A549 (cell line): Measurements from ENCODE around the gene TSPAN5. TPM values are rescaled to one million over a fixed set of nuclear protein-coding genes. Genes with fewer than 3 reads are reported as not detected.

ENCODE experiments used
- ATAC-seq, 2 experiments: fragments of 200-7000 bp in 1 of 2; fragments of >200 bp in 1 of 2; cut with Nextera tagmentation in 1 of 2; cut with Tn5 transposase in 1 of 2; 3 replicates each; pipeline versions ENCODE4 v1.8.0 to v1.9.1; 2018 to 2020; ENCODE audit warnings: mild to moderate bottlenecking in 1 of 2, moderate library complexity in 1 of 2
- CTCF ChIA-PET: fragments of 300-600 bp; sonication (Branson Sonifier 250); formaldehyde crosslinking; extraction: SDS; loops from one replicate; lab custom pipeline; 2021; ENCODE audit warnings: antibody characterized with exemption, inconsistent platforms; lab: Yijun Ruan, JAX
- POLR2A ChIA-PET: fragments of 350-600 bp; formaldehyde crosslinking; extraction: SDS; loops from one replicate; lab custom pipeline; 2021; ENCODE audit warnings: antibody characterized with exemption, inconsistent platforms; lab: Yijun Ruan, JAX
- DNase-seq, 2 experiments: peaks; one replicate each; pipeline versions ENCODE4 v3.0.0 to v3.0.0-alpha.2; 2011 to 2016; ENCODE audit warnings: low read depth in 1 of 2, low spot score in 1 of 2
- FAIRE-seq: peaks from 2 replicates; lab custom pipeline; 2011; peaks lifted over from hg19 to GRCh38; lab: Jason Lieb, UNC
- H3K27ac ChIP-seq, 2 experiments: fragments of >200 bp; sonication (Bioruptor Twin); formaldehyde crosslinking; 3 replicates each; pipeline ENCODE4 v1.5.1; 2016 to 2017
- H3K4me1 ChIP-seq: fragments of >200 bp; sonication (Bioruptor Twin); formaldehyde crosslinking; 3 replicates; pipeline ENCODE4 v1.6.1; 2016
- H3K4me2 ChIP-seq: fragments of >200 bp; sonication (Bioruptor Twin); formaldehyde crosslinking; 3 replicates; pipeline ENCODE4 v1.6.1; 2016
- H3K4me3 ChIP-seq: fragments of >200 bp; sonication (Bioruptor Twin); formaldehyde crosslinking; 3 replicates; pipeline ENCODE4 v1.5.1; 2016
- H3K9me3 ChIP-seq: fragments of >200 bp; sonication (Bioruptor Twin); formaldehyde crosslinking; 3 replicates; pipeline ENCODE4 v1.6.1; 2016
- BCL3 ChIP-seq: fragments of >200 bp; sonication (Bioruptor Twin); formaldehyde crosslinking; IDR thresholded peaks from 3 replicates; pipeline ENCODE4 v1.6.1; 2016
- CBX2 ChIP-seq: fragments of 200-600 bp; sonication (generic); IDR thresholded peaks from 2 replicates; pipeline ENCODE4 v1.6.1; 2016; ENCODE audit warnings: low read depth, mild to moderate bottlenecking, borderline replicate concordance
- CEBPB ChIP-seq, 2 experiments: fragments of >200 bp in 1 of 2; sonication (Bioruptor Twin) in 1 of 2; formaldehyde crosslinking in 1 of 2; IDR thresholded peaks; 2 replicates each; pipeline ENCODE4 v1.6.1; 2012 to 2016
- FOXS1 ChIP-seq: fragments of 250-450 bp; sonication (Bioruptor Pico); IDR thresholded peaks from 2 replicates; pipeline ENCODE4 v1.5.0; 2020; ENCODE audit warnings: mild to moderate bottlenecking, moderate library complexity
- GATA3 ChIP-seq: IDR thresholded peaks from 2 replicates; pipeline ENCODE4 v1.6.1; 2012; ENCODE audit warnings: borderline replicate concordance
- HDAC2 ChIP-seq: fragments of 200-600 bp; sonication (generic); IDR thresholded peaks from 2 replicates; pipeline ENCODE4 v1.6.1; 2016
- HOXA7 ChIP-seq: fragments of 250-450 bp; sonication (Bioruptor Pico); IDR thresholded peaks from 2 replicates; pipeline ENCODE4 v1.5.0; 2020; ENCODE audit warnings: mild to moderate bottlenecking, moderate library complexity
- JUNB ChIP-seq: fragments of >200 bp; sonication (Bioruptor Twin); formaldehyde crosslinking; IDR thresholded peaks from 2 replicates; pipeline ENCODE4 v1.6.1; 2016
- KDM1A ChIP-seq: fragments of 200-600 bp; sonication (generic); IDR thresholded peaks from 2 replicates; pipeline ENCODE4 v1.6.1; 2016; ENCODE audit warnings: low read depth, mild to moderate bottlenecking
- KDM5A ChIP-seq: fragments of 200-600 bp; sonication (generic); IDR thresholded peaks from 2 replicates; pipeline ENCODE4 v1.6.1; 2016; ENCODE audit warnings: antibody characterized with exemption, mild to moderate bottlenecking
- MAFK ChIP-seq: fragments of 450-650 bp; IDR thresholded peaks from 2 replicates; pipeline ENCODE4 v1.6.1; 2014; ENCODE audit not compliant: partially characterized antibody
- NFE2L2 ChIP-seq: fragments of 150-350 bp; conservative IDR thresholded peaks from 2 replicates; pipeline ENCODE4 v1.6.1; 2014; ENCODE audit warnings: low read length
- POLR2A ChIP-seq: IDR thresholded peaks from 2 replicates; pipeline ENCODE4 v1.6.1; 2012; ENCODE audit warnings: mild to moderate bottlenecking, low read length
- RCOR1 ChIP-seq: fragments of 150-350 bp; IDR thresholded peaks from 2 replicates; pipeline ENCODE4 v1.6.1; 2014; ENCODE audit warnings: antibody characterized with exemption, low read length, low read depth
- RFX5 ChIP-seq: fragments of 450-650 bp; IDR thresholded peaks from 2 replicates; pipeline ENCODE4 v1.7.1; 2014; ENCODE audit warnings: antibody characterized with exemption, mild to moderate bottlenecking, moderate library complexity
- RNF2 ChIP-seq: fragments of 200-600 bp; sonication (generic); IDR thresholded peaks from 2 replicates; pipeline ENCODE4 v1.6.1; 2016; ENCODE audit warnings: low read depth, mild to moderate bottlenecking, antibody characterized with exemption, moderate library complexity, borderline replicate concordance
- SMC3 ChIP-seq: fragments of >200 bp; sonication (Bioruptor Twin); formaldehyde crosslinking; IDR thresholded peaks from 3 replicates; pipeline ENCODE4 v1.6.1; 2018; ENCODE audit warnings: inconsistent platforms
- TFCP2L1 ChIP-seq: fragments of 250-450 bp; sonication (Bioruptor Pico); IDR thresholded peaks from 2 replicates; pipeline ENCODE4 v1.5.0; 2021; ENCODE audit warnings: mild to moderate bottlenecking
- ZC3H11A ChIP-seq: fragments of 450-650 bp; IDR thresholded peaks from 2 replicates; pipeline ENCODE4 v1.6.1; 2014; ENCODE audit warnings: antibody characterized with exemption, mild to moderate bottlenecking
- ZFP36 ChIP-seq: fragments of 450-650 bp; IDR thresholded peaks from 2 replicates; pipeline ENCODE4 v1.6.1; 2014; ENCODE audit warnings: borderline replicate concordance; ENCODE audit not compliant: partially characterized antibody
- WGBS: methylation state at CpG from one replicate; pipeline ENCODE4 v1.1.6; 2017; ENCODE audit errors: missing lambda C conversion rate; 5-methylcytosine and 5-hydroxymethylcytosine counted together
- polyA plus RNA-seq, 4 experiments: library from polyadenylated mRNA; depleted of rRNA in 3 of 4; stranded (reverse); fragments of >200 nt; fragmentation: RNase III in 1 of 4; extraction: RNeasy Plus Mini Kit Qiagen cat#74134 plus additional on column Dnase treatment in 1 of 4; gene quantifications; 2 replicates in 3 of 4; 3 replicates in 1 of 4; pipeline ENCODE4 v1.2.3, GENCODE V29; 2011 to 2017
- TF ChIP-seq, protein P1 (sequence below): fragments of 450-650 bp; IDR thresholded peaks from 2 replicates; pipeline ENCODE4 v1.6.1; 2014; ENCODE audit warnings: antibody characterized with exemption
- TF ChIP-seq, protein P2 (sequence below): fragments of 250-450 bp; sonication (Bioruptor Pico); IDR thresholded peaks from 2 replicates; pipeline ENCODE4 v1.5.0; 2020; ENCODE audit warnings: low read depth, mild to moderate bottlenecking, moderate library complexity
- TF ChIP-seq, protein P3 (sequence below): fragments of 250-450 bp; sonication (Bioruptor Pico); IDR thresholded peaks from 2 replicates; pipeline ENCODE4 v1.5.0; 2021; ENCODE audit warnings: mild to moderate bottlenecking, moderate library complexity, borderline replicate concordance

The TSPAN5 gene
- polyA plus RNA-seq, 2 of the 4 experiments (the other 2 are of a cell fraction), result 9.5 to 12.4 TPM

GRCh38 chr4:98571161-98571786, 87.1 kb downstream of the TSPAN5 start:
- Histone ChIP-seq H3K27ac (no peak overlapping the region), H3K4me2 (no peak overlapping the region)
- CTCF ChIA-PET, result no interaction called here
- no peak for TF ChIP-seq ZC3H11A
- TF ChIP-seq CBX2, result no peak
- TF ChIP-seq MAFK, result no peak
- TF ChIP-seq SMC3, result no peak
- TF ChIP-seq JUNB, result no peak
- TF ChIP-seq POLR2A, result no peak
- TF ChIP-seq, protein P1, sequence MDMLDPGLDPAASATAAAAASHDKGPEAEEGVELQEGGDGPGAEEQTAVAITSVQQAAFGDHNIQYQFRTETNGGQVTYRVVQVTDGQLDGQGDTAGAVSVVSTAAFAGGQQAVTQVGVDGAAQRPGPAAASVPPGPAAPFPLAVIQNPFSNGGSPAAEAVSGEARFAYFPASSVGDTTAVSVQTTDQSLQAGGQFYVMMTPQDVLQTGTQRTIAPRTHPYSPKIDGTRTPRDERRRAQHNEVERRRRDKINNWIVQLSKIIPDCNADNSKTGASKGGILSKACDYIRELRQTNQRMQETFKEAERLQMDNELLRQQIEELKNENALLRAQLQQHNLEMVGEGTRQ, result no peak
- no peak for TF ChIP-seq RNF2
- no peak for TF ChIP-seq BCL3
- TF ChIP-seq FOXS1 (CRISPR knock-in tag), result no peak
- TF ChIP-seq, all 56 proteins: peak for 0
- WGBS, result 87% methylated on average over 10 of the region's 11 CpGs
- Histone ChIP-seq H3K9me3 (no peaks in the 10 kb centered on the region), H3K4me1 (no peaks in the 10 kb centered on the region), H3K4me3 (no peak overlapping the region)
- no peak for DNase-seq
- no peak for FAIRE-seq
- ATAC-seq, result no peak
- POLR2A ChIA-PET, result no interaction called here

DNA sequence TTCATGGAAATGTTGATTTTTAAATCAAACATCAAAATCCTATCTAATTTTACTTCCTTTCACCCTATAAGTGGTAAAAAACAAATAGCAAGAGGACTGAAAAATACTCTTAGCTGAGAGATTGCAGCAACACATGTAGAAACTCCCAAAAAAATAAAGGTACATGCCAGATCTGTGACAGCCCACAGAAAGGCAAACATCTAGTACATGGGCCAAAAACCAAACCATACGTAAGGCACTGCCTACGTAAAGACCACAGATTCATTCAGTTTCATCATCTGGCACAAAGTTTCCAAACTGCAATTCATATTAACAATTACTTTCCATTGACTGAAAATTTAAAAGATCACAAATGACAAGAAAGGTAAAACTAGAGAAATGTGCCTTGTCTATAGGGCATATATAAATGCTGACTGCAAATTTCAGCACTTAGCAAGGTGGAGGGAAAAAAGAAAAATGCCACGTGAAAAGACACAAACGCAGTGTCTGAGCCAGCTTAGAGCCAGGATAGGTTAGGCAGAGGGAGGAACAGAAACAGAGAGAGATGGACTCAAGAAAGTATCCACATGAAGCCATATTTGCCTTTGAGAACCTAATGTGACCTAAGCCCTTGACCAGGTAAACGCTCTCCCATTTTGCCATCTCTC, 88.1 kb downstream of the TSPAN5 start:
- FAIRE-seq (no peak), DNase-seq (no peak)
- no peak overlapping the region for H3K27ac ChIP-seq
- TF ChIP-seq NFE2L2 (no peak), TFCP2L1 (no peak), SMC3 (no peak), FOXS1 (CRISPR knock-in tag) (no peak), RCOR1 (no peak), CEBPB (IDR thresholded peaks at IDR 0.05) (no peak), ZFP36 (no peak), GATA3 (no peak), POLR2A (no peak), KDM5A (no peak)
- TF ChIP-seq, protein P2, sequence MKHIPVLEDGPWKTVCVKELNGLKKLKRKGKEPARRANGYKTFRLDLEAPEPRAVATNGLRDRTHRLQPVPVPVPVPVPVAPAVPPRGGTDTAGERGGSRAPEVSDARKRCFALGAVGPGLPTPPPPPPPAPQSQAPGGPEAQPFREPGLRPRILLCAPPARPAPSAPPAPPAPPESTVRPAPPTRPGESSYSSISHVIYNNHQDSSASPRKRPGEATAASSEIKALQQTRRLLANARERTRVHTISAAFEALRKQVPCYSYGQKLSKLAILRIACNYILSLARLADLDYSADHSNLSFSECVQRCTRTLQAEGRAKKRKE (CRISPR knock-in tag), result no peak
- TF ChIP-seq, all 56 proteins: peak for 0
- no peak overlapping the region for H3K4me3 ChIP-seq
- ChIA-PET POLR2A (no interaction called here), CTCF (no interaction called here)
- 94% methylated on average over 5 of the region's 5 CpGs for WGBS
- no peak for ATAC-seq
- H3K9me3 ChIP-seq, result no peaks in the 10 kb centered on the region
- no peak overlapping the region for H3K4me2 ChIP-seq
- no peaks in the 10 kb centered on the region for H3K4me1 ChIP-seq

- ATAC-seq, result no peak
- no peak for FAIRE-seq
- Histone ChIP-seq H3K4me2 (no peak overlapping the region), H3K27ac (no peak overlapping the region), H3K4me1 (no peaks in the 10 kb centered on the region), H3K9me3 (no peaks in the 10 kb centered on the region), H3K4me3 (no peak overlapping the region)
- POLR2A ChIA-PET, result no interaction called here
- WGBS, result 63% methylated on average over 7 of the region's 7 CpGs
- DNase-seq, result no peak
- no peak for TF ChIP-seq HDAC2
- TF ChIP-seq RFX5, result no peak
- no peak for TF ChIP-seq KDM1A
- no peak for TF ChIP-seq HOXA7 (CRISPR knock-in tag)
- TF ChIP-seq SMC3, result no peak
- TF ChIP-seq, protein P3, sequence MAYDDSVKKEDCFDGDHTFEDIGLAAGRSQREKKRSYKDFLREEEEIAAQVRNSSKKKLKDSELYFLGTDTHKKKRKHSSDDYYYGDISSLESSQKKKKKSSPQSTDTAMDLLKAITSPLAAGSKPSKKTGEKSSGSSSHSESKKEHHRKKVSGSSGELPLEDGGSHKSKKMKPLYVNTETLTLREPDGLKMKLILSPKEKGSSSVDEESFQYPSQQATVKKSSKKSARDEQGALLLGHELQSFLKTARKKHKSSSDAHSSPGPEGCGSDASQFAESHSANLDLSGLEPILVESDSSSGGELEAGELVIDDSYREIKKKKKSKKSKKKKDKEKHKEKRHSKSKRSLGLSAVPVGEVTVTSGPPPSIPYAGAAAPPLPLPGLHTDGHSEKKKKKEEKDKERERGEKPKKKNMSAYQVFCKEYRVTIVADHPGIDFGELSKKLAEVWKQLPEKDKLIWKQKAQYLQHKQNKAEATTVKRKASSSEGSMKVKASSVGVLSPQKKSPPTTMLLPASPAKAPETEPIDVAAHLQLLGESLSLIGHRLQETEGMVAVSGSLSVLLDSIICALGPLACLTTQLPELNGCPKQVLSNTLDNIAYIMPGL (CRISPR knock-in tag), result no peak
- CTCF ChIA-PET, result no interaction called here
Measured at GRCh38 chr4:98568941-98569663, 89.3 kb downstream of the TSPAN5 start.
